ENCODE data around the gene IL13RA2.

IL13RA2 gene

GRCh38 chrX:114976292-114976691 is 41.1 kb downstream of the IL13RA2 start:
- DNase-seq (ENCODE audit: low spot score) = peak; percentile 30
- CTCF ChIA-PET = interaction anchor here (0.7 kb wide), 1 partner anchor 12 kb away, joined by 3 read pairs; no protein-coding TSS in a partner anchor
- TF ChIP-seq CTCF (conservative IDR thresholded peaks at IDR 0.05; ENCODE audit: low read depth) = no peak
- POLR2A ChIA-PET (ENCODE audit: low non-redundant PET) = no interaction called here
- H3K27ac ChIP-seq = no peak overlapping the region

- TF ChIP-seq CTCF (conservative IDR thresholded peaks at IDR 0.05; ENCODE audit: low read depth) = no peak
- POLR2A ChIA-PET (ENCODE audit: low non-redundant PET) = no interaction called here
- no peak overlapping the region for H3K27ac ChIP-seq
- DNase-seq (ENCODE audit: low spot score) = no peak
- CTCF ChIA-PET = no interaction called here
Observed at GRCh38 chrX:114973013-114973412, 44.4 kb downstream of the IL13RA2 start.

- POLR2A ChIA-PET (ENCODE audit: low non-redundant PET) = no interaction called here
- TF ChIP-seq CTCF (conservative IDR thresholded peaks at IDR 0.05; ENCODE audit: low read depth) = no peak
- CTCF ChIA-PET = no interaction called here
- DNase-seq (ENCODE audit: low spot score) = no peak
- H3K27ac ChIP-seq = no peak overlapping the region
Observed at GRCh38 chrX:114970806-114971205, 46.6 kb downstream of the IL13RA2 start.

- POLR2A ChIA-PET (ENCODE audit: low non-redundant PET) = no interaction called here
- no peak for DNase-seq (ENCODE audit: low spot score)
- CTCF ChIA-PET = no interaction called here
- no peak overlapping the region for H3K27ac ChIP-seq
- TF ChIP-seq CTCF (conservative IDR thresholded peaks at IDR 0.05; ENCODE audit: low read depth) = no peak
Observed at GRCh38 chrX:114964374-114964773, 53.0 kb downstream of the IL13RA2 start.

GRCh38 chrX:114962209-114962608 is 55.2 kb downstream of the IL13RA2 start:
- no peak for DNase-seq (ENCODE audit: low spot score)
- ChIA-PET POLR2A (ENCODE audit: low non-redundant PET) (no interaction called here), CTCF (no interaction called here)
- H3K27ac ChIP-seq = no peak overlapping the region
- no peak for TF ChIP-seq CTCF (conservative IDR thresholded peaks at IDR 0.05; ENCODE audit: low read depth)

- DNase-seq (ENCODE audit: low spot score) = peak; percentile 8
- POLR2A ChIA-PET (ENCODE audit: low non-redundant PET) = no interaction called here
- peak; percentile 36; the same call in 1 of the 2 replicates for TF ChIP-seq CTCF (conservative IDR thresholded peaks at IDR 0.05; ENCODE audit: low read depth)
- H3K27ac ChIP-seq = no peak overlapping the region
- CTCF ChIA-PET = interaction anchor here (0.5 to 1.0 kb wide), 3 partner anchors 333 to 1026 kb away, joined by 3 to 4 read pairs (median 3); no protein-coding TSS in a partner anchor
Observed at GRCh38 chrX:114959729-114960128, 57.7 kb downstream of the IL13RA2 start.

All from RWPE1 (cell line).